NCI-H187 (cell line): ENCODE results near the gene SIPA1L3.
"Not testable (repeated sequence)": the region's sequence is repeated elsewhere in the genome, so short reads cannot be mapped to it uniquely, and the experiment has no call there.

ENCODE experiments used
- DNase-seq, 2 experiments: peaks; one replicate each; lab custom pipeline; 2025; lab: John Stamatoyannopoulos, UW

SIPA1L3 gene

GRCh38 chr19:38213469-38213868 is 306.5 kb downstream of the SIPA1L3 start:
- no peak for DNase-seq

- DNase-seq = no peak
Observed at GRCh38 chr19:38213911-38214625, 307.1 kb downstream of the SIPA1L3 start.

GRCh38 chr19:38216785-38217641 is 310.0 kb downstream of the SIPA1L3 start:
- DNase-seq = no peak

GRCh38 chr19:38218204-38218603 is 311.2 kb downstream of the SIPA1L3 start:
- no peak for DNase-seq

GRCh38 chr19:38219221-38219620 is 312.2 kb downstream of the SIPA1L3 start:
- DNase-seq = no peak

- no peak for DNase-seq
Observed at GRCh38 chr19:38221421-38221820, 314.4 kb downstream of the SIPA1L3 start.

- DNase-seq = no peak
Observed at GRCh38 chr19:38221919-38222830, 315.2 kb downstream of the SIPA1L3 start.

- DNase-seq = no peak
Observed at GRCh38 chr19:38223119-38223523, 316.1 kb downstream of the SIPA1L3 start.

GRCh38 chr19:38223617-38224013 is 316.6 kb downstream of the SIPA1L3 start:
- DNase-seq = no peak

- DNase-seq = peak; percentile 23 to 72
Observed at GRCh38 chr19:38224014-38224862, 317.2 kb downstream of the SIPA1L3 start, which contains the start of gene DPF1. Gene DPF1, minus strand, starts transcription at chr19:38224222. Its CDS starts 80 bp downstream, at chr19:38224142.

- DNase-seq = not testable (repeated sequence)
Observed at GRCh38 chr19:38224863-38225218, 317.8 kb downstream of the SIPA1L3 start.

- DNase-seq = no peak
Observed at GRCh38 chr19:38227287-38228004, 320.4 kb downstream of the SIPA1L3 start.

GRCh38 chr19:38228005-38228377 is 321.0 kb downstream of the SIPA1L3 start:
- DNase-seq = no peak

- DNase-seq = peak in 1 of 2 experiments; percentile 48
Observed at GRCh38 chr19:38228491-38229439, 321.8 kb downstream of the SIPA1L3 start.

GRCh38 chr19:38229585-38230073 is 322.6 kb downstream of the SIPA1L3 start:
- DNase-seq = peak; percentile 75 to 91

GRCh38 chr19:38230506-38231133 is 323.6 kb downstream of the SIPA1L3 start:
- not testable (repeated sequence) for DNase-seq

- DNase-seq = no peak
Observed at GRCh38 chr19:38231918-38232317, 324.9 kb downstream of the SIPA1L3 start.

- peak; percentile 16 to 46 for DNase-seq
Observed at GRCh38 chr19:38233740-38234251, 326.8 kb downstream of the SIPA1L3 start.
